ENCODE data around the gene SRY.
"Not testable (repeated sequence)": the region's sequence is repeated elsewhere in the genome, so short reads cannot be mapped to it uniquely, and the experiment has no call there.

The SRY gene

DNA sequence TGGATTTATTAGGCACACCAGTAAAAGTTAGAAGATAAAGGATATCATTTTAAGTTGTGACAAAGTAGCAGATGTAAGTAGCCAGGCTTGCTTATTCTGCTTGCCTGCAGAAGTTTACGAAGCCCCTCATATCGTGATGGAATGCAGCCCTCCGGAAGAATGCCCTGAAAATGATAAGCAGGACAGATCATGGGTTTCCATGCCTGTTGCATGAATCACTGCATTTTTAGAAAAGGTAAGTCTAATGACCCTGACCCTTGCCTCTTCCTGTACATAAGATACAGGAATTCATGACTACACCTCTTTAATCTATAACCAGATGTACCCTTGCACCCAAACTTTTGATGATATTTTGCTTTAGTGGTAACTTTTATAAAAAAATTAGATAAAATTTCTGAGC lies 37.0 kb upstream of the SRY start:
- Histone ChIP-seq H3K27me3 (ENCODE audit: low read length) (no peaks in the 10 kb centered on the region), H3K9me3 (ENCODE audit: insufficient read depth, low read length) (no peaks in the 10 kb centered on the region), H3K79me2 (ENCODE audit: insufficient read depth, low read length) (no peaks in the 10 kb centered on the region), H4K20me1 (ENCODE audit: low read depth, low read length) (no peaks in the 10 kb centered on the region), H3K9me2 (replicated peaks; ENCODE audit: insufficient read depth, low read length) (no peaks in the 10 kb centered on the region), H3K27ac (ENCODE audit: low read depth, low read length) (no peak overlapping the region), H3F3A (ENCODE audit: insufficient read depth) (no peaks in the 10 kb centered on the region), H3K4me2 (ENCODE audit: low read depth, low read length, poor library complexity, severe bottlenecking) (no peak overlapping the region), H2AFZ (ENCODE audit: low read depth, low read length, severe bottlenecking) (no peak overlapping the region), H3K36me3 (ENCODE audit: low read length) (no peaks in the 10 kb centered on the region), H3K9ac (ENCODE audit: low read length) (no peak overlapping the region), H3K4me3 (ENCODE audit: insufficient read depth, low read length, poor library complexity, severe bottlenecking) (no peak overlapping the region)
- TF ChIP-seq, protein P1, sequence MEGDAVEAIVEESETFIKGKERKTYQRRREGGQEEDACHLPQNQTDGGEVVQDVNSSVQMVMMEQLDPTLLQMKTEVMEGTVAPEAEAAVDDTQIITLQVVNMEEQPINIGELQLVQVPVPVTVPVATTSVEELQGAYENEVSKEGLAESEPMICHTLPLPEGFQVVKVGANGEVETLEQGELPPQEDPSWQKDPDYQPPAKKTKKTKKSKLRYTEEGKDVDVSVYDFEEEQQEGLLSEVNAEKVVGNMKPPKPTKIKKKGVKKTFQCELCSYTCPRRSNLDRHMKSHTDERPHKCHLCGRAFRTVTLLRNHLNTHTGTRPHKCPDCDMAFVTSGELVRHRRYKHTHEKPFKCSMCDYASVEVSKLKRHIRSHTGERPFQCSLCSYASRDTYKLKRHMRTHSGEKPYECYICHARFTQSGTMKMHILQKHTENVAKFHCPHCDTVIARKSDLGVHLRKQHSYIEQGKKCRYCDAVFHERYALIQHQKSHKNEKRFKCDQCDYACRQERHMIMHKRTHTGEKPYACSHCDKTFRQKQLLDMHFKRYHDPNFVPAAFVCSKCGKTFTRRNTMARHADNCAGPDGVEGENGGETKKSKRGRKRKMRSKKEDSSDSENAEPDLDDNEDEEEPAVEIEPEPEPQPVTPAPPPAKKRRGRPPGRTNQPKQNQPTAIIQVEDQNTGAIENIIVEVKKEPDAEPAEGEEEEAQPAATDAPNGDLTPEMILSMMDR (IDR thresholded peaks at IDR 0.05; ENCODE audit: insufficient read depth, low read length, poor library complexity, severe bottlenecking): no peak
- no peak for TF ChIP-seq EZH2phosphoT487 (conservative IDR thresholded peaks at IDR 0.05; ENCODE audit: low read length)

- H3K27ac ChIP-seq (ENCODE audit: low read depth, low read length); H3K79me2 ChIP-seq (ENCODE audit: insufficient read depth, low read length); H3K9me3 ChIP-seq (ENCODE audit: insufficient read depth, low read length); H3K4me3 ChIP-seq (ENCODE audit: insufficient read depth, low read length, poor library complexity, severe bottlenecking); H3K9ac ChIP-seq (ENCODE audit: low read length); H3F3A ChIP-seq (ENCODE audit: insufficient read depth); H3K27me3 ChIP-seq (ENCODE audit: low read length); H3K36me3 ChIP-seq (ENCODE audit: low read length); H3K9me2 ChIP-seq (replicated peaks; ENCODE audit: insufficient read depth, low read length); H2AFZ ChIP-seq (ENCODE audit: low read depth, low read length, severe bottlenecking); H3K4me2 ChIP-seq (ENCODE audit: low read depth, low read length, poor library complexity, severe bottlenecking); H4K20me1 ChIP-seq (ENCODE audit: low read depth, low read length): not testable (repeated sequence)
Measured at GRCh38 chrY:2817146-2817896, 29.8 kb upstream of the SRY start.

- H3K9me2 ChIP-seq (replicated peaks; ENCODE audit: insufficient read depth, low read length): no peaks in the 10 kb centered on the region
- H3K27ac ChIP-seq (ENCODE audit: low read depth, low read length): no peak overlapping the region
- no peak for TF ChIP-seq EZH2phosphoT487 (conservative IDR thresholded peaks at IDR 0.05; ENCODE audit: low read length)
- TF ChIP-seq, protein P1 (IDR thresholded peaks at IDR 0.05; ENCODE audit: insufficient read depth, low read length, poor library complexity, severe bottlenecking): no peak
- H3K79me2 ChIP-seq (ENCODE audit: insufficient read depth, low read length): no peaks in the 10 kb centered on the region
- H3F3A ChIP-seq (ENCODE audit: insufficient read depth): no peaks in the 10 kb centered on the region
- H3K36me3 ChIP-seq (ENCODE audit: low read length): no peaks in the 10 kb centered on the region
- no peak overlapping the region for H3K4me3 ChIP-seq (ENCODE audit: insufficient read depth, low read length, poor library complexity, severe bottlenecking)
- H3K9me3 ChIP-seq (ENCODE audit: insufficient read depth, low read length): no peaks in the 10 kb centered on the region
- H3K27me3 ChIP-seq (ENCODE audit: low read length): no peaks in the 10 kb centered on the region
- H2AFZ ChIP-seq (ENCODE audit: low read depth, low read length, severe bottlenecking): no peak overlapping the region
- no peak overlapping the region for H3K4me2 ChIP-seq (ENCODE audit: low read depth, low read length, poor library complexity, severe bottlenecking)
- H4K20me1 ChIP-seq (ENCODE audit: low read depth, low read length): no peaks in the 10 kb centered on the region
- H3K9ac ChIP-seq (ENCODE audit: low read length): no peak overlapping the region
Measured at GRCh38 chrY:2800246-2800645, 12.8 kb upstream of the SRY start.

DNA sequence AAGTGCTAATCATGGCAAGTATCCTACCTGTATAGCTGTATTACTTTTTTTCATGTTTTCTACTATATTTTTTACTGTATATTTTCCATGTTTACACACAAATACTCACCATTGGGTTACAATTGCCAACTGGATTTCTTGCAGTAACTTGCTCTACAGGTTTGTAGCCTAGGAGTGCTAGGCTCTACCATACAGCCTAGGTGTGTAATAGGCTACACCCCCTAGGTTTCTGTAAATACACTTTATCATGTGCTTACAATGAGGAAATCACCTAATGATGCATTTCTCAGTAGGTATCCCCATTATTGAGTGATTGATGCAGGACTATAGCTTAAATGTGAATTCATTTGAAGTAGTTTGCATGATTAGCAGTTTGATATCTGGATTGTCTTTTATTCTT lies 10.5 kb upstream of the SRY start:
- Histone ChIP-seq H3K9me3 (ENCODE audit: insufficient read depth, low read length) (no peaks in the 10 kb centered on the region), H3F3A (ENCODE audit: insufficient read depth) (no peaks in the 10 kb centered on the region), H3K27ac (ENCODE audit: low read depth, low read length) (no peak overlapping the region), H3K79me2 (ENCODE audit: insufficient read depth, low read length) (no peaks in the 10 kb centered on the region), H3K9ac (ENCODE audit: low read length) (no peak overlapping the region), H3K9me2 (replicated peaks; ENCODE audit: insufficient read depth, low read length) (no peaks in the 10 kb centered on the region), H2AFZ (ENCODE audit: low read depth, low read length, severe bottlenecking) (no peak overlapping the region), H3K4me2 (ENCODE audit: low read depth, low read length, poor library complexity, severe bottlenecking) (no peak overlapping the region), H3K4me3 (ENCODE audit: insufficient read depth, low read length, poor library complexity, severe bottlenecking) (no peak overlapping the region), H3K36me3 (ENCODE audit: low read length) (no peaks in the 10 kb centered on the region), H4K20me1 (ENCODE audit: low read depth, low read length) (no peaks in the 10 kb centered on the region), H3K27me3 (ENCODE audit: low read length) (no peaks in the 10 kb centered on the region)
- TF ChIP-seq EZH2phosphoT487 (conservative IDR thresholded peaks at IDR 0.05; ENCODE audit: low read length): no peak
- TF ChIP-seq, protein P1 (IDR thresholded peaks at IDR 0.05; ENCODE audit: insufficient read depth, low read length, poor library complexity, severe bottlenecking): no peak
